OCI-LY7 (cell line): Measurements from ENCODE around the gene RPL37A. TPM values are rescaled to one million over a fixed set of nuclear protein-coding genes. Genes with fewer than 3 reads are reported as not detected.
"Not testable (repeated sequence)": the region's sequence is repeated elsewhere in the genome, so short reads cannot be mapped to it uniquely, and the experiment has no call there.

Experiments
- BruUV-seq: library from RNA; stranded (reverse); fragments of 400-500 nt; replicated peaks from 2 replicates; lab custom pipeline; 2021; lab: Mats Ljungman, UMichigan
- CTCF ChIA-PET: fragments of 300-600 bp; sonication (Branson Sonifier 250); formaldehyde crosslinking; loops from one replicate; lab custom pipeline; 2022; ENCODE audit warnings: antibody characterized with exemption; ENCODE audit not compliant: unreplicated experiment; lab: Charles Lee
- POLR2A ChIA-PET: fragments of 300-600 bp; sonication (Branson Sonifier 250); formaldehyde crosslinking; loops from one replicate; lab custom pipeline; 2022; ENCODE audit warnings: antibody characterized with exemption; lab: Charles Lee
- DNase-seq: peaks from one replicate; pipeline ENCODE4 v3.0.0-alpha.2; 2015; ENCODE audit warnings: low spot score
- H2AFZ ChIP-seq: fragments of 200-600 bp; sonication (generic), shearing (Covaris generic); 2 replicates; pipeline ENCODE4 v1.6.1; 2014; ENCODE audit warnings: mild to moderate bottlenecking, antibody characterized with exemption, low read length, moderate library complexity
- H3K27ac ChIP-seq: fragments of 200-600 bp; sonication (generic); 2 replicates; pipeline ENCODE4 v1.5.1; 2014; ENCODE audit warnings: mixed run types, low read depth, mild to moderate bottlenecking, moderate library complexity, low read length, inconsistent platforms; ENCODE audit not compliant: poor library complexity, severe bottlenecking
- H3K36me3 ChIP-seq: fragments of 200-600 bp; sonication (generic); 2 replicates; pipeline ENCODE4 v1.6.1; 2014; ENCODE audit warnings: mild to moderate bottlenecking, antibody characterized with exemption, low read length, moderate library complexity, mixed read lengths; ENCODE audit not compliant: insufficient read depth
- H3K4me1 ChIP-seq: fragments of 200-600 bp; sonication (generic); 2 replicates; pipeline ENCODE4 v1.5.1; 2014; ENCODE audit warnings: mild to moderate bottlenecking, low read length; ENCODE audit not compliant: insufficient read depth, poor library complexity, severe bottlenecking
- H3K4me2 ChIP-seq: fragments of 200-600 bp; sonication (generic); 2 replicates; pipeline ENCODE4 v1.6.1; 2014; ENCODE audit warnings: mild to moderate bottlenecking, low read length
- H3K4me3 ChIP-seq: fragments of 200-600 bp; sonication (generic); 2 replicates; pipeline ENCODE4 v1.5.1; 2014; ENCODE audit warnings: mild to moderate bottlenecking, low read depth, low read length; ENCODE audit not compliant: poor library complexity, severe bottlenecking
- H3K79me2 ChIP-seq: fragments of 200-600 bp; sonication (generic); 2 replicates; pipeline ENCODE4 v1.6.1; 2016; ENCODE audit warnings: low read depth, mild to moderate bottlenecking, low read length, moderate library complexity, mixed read lengths; ENCODE audit not compliant: insufficient read depth
- H3K9me2 ChIP-seq: fragments of 200-600 bp; sonication (generic); 2 replicates; pipeline ENCODE4 v1.6.1; 2016; ENCODE audit warnings: mild to moderate bottlenecking, low read length, mixed read lengths; ENCODE audit not compliant: insufficient read depth
- H3K9me3 ChIP-seq: fragments of 200-600 bp; sonication (generic); 2 replicates; pipeline ENCODE4 v1.6.1; 2014; ENCODE audit warnings: mild to moderate bottlenecking, mixed run types, low read length, mixed read lengths
- H4K20me1 ChIP-seq: fragments of 200-600 bp; sonication (generic); 2 replicates; pipeline ENCODE4 v1.6.1; 2014; ENCODE audit warnings: mild to moderate bottlenecking, antibody characterized with exemption, low read length, moderate library complexity, mixed read lengths; ENCODE audit not compliant: insufficient read depth
- EZH2phosphoT487 ChIP-seq: fragments of 200-600 bp; sonication (generic); IDR thresholded peaks from 2 replicates; pipeline ENCODE4 v1.6.1; 2018; ENCODE audit warnings: low read depth, borderline replicate concordance, mild to moderate bottlenecking, mixed run types, antibody characterized with exemption, low read length, moderate library complexity, mixed read lengths
- intact Hi-C: fragments of 100-400 bp; cut with micrococcal nuclease; formaldehyde crosslinking; loops from one replicate; pipeline ENCODE4 v1.10.0; 2022; ENCODE audit not compliant: unreplicated experiment
- total RNA-seq, 2 experiments: library from RNA; depleted of rRNA in 1 of 2; stranded (reverse); fragments of >200 nt in 1 of 2; shearing (Covaris generic) in 1 of 2; gene quantifications; 2 replicates each; pipeline ENCODE4 v1.2.3, GENCODE V29; 2014 to 2022
- TF ChIP-seq, protein P1 (sequence below): fragments of 200-600 bp; sonication (generic); conservative IDR thresholded peaks from 2 replicates; pipeline ENCODE4 v1.5.1; 2014; ENCODE audit warnings: mild to moderate bottlenecking, antibody characterized with exemption, low read length, moderate library complexity, mixed read lengths

RPL37A gene
- total RNA-seq, 2 experiments from 2014 or later, result 3,500 to 4,020 TPM

DNA sequence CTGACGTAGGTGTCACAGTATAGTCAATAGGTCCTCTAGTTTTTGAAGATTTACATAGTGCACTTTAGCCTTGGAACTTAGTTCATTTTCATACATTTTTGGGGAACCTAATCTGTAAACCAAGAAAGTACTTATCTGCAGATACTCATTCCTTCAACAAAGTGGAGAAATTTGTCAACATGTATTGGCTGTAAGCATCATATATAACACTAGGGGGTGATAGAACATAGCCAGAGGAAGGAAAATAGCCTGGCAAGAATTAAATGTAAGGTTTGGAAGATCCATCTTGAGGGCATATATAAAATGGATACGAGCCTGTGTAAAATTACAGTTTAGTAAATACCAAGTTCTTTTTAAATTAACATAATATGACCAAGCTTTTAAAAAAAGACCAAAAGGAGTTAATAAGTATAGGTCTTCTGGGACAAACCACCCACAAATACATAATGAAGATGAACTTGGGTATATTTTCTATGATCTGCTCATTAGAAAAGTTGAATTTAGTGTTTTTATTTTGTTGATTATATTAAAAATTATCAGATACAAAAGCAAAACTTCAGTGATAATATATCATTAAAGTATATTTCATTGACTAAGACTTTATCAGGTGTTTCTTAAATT lies 18.2 kb downstream of the RPL37A start:
- H3K4me3 ChIP-seq, result no peak overlapping the region
- intact Hi-C loops, result no loop called here
- H3K9me3 ChIP-seq, result no peaks in the 10 kb centered on the region
- TF ChIP-seq, protein P1, sequence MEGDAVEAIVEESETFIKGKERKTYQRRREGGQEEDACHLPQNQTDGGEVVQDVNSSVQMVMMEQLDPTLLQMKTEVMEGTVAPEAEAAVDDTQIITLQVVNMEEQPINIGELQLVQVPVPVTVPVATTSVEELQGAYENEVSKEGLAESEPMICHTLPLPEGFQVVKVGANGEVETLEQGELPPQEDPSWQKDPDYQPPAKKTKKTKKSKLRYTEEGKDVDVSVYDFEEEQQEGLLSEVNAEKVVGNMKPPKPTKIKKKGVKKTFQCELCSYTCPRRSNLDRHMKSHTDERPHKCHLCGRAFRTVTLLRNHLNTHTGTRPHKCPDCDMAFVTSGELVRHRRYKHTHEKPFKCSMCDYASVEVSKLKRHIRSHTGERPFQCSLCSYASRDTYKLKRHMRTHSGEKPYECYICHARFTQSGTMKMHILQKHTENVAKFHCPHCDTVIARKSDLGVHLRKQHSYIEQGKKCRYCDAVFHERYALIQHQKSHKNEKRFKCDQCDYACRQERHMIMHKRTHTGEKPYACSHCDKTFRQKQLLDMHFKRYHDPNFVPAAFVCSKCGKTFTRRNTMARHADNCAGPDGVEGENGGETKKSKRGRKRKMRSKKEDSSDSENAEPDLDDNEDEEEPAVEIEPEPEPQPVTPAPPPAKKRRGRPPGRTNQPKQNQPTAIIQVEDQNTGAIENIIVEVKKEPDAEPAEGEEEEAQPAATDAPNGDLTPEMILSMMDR, result peak; percentile 91
- TF ChIP-seq EZH2phosphoT487, result no peak
- peaks cover 13% of the 10 kb centered on the region; the same call in 1 of the 2 replicates for H3K36me3 ChIP-seq
- ChIA-PET CTCF (interaction anchor here (1.1 kb wide), 1 partner anchor 149 kb away, joined by 4 read pairs; no protein-coding TSS in a partner anchor), POLR2A (interaction anchor here (1.2 to 1.7 kb wide), 3 partner anchors 146 to 150 kb away, joined by 3 to 9 read pairs (median 3); no protein-coding TSS in a partner anchor)
- no TSS peak for BruUV-seq
- H4K20me1 ChIP-seq, result no peaks in the 10 kb centered on the region
- H3K4me1 ChIP-seq, result no peaks in the 10 kb centered on the region
- no peaks in the 10 kb centered on the region for H3K79me2 ChIP-seq
- no peak overlapping the region for H2AFZ ChIP-seq
- H3K27ac ChIP-seq, result no peak overlapping the region
- H3K4me2 ChIP-seq, result no peak overlapping the region
- DNase-seq, result peak; percentile 40
- H3K9me2 ChIP-seq, result no peaks in the 10 kb centered on the region

- ChIA-PET CTCF (interaction anchor here (0.6 to 1.4 kb wide), 4 partner anchors 9 to 1239 kb away, joined by 3 to 6 read pairs (median 4); no protein-coding TSS in a partner anchor), POLR2A (interaction anchor here (1.2 to 1.7 kb wide), 3 partner anchors 145 to 150 kb away, joined by 3 to 9 read pairs (median 3); no protein-coding TSS in a partner anchor)
- no peak overlapping the region for H3K27ac ChIP-seq
- peaks cover 10% of the 10 kb centered on the region; the same call in 1 of the 2 replicates for H3K36me3 ChIP-seq
- H3K4me2 ChIP-seq, result no peak overlapping the region
- no peak for TF ChIP-seq EZH2phosphoT487
- no peaks in the 10 kb centered on the region for H3K9me2 ChIP-seq
- H3K79me2 ChIP-seq, result no peaks in the 10 kb centered on the region
- H3K4me1 ChIP-seq, result no peaks in the 10 kb centered on the region
- DNase-seq, result no peak
- intact Hi-C loops, result no loop called here
- no peaks in the 10 kb centered on the region for H4K20me1 ChIP-seq
- H2AFZ ChIP-seq, result no peak overlapping the region
- no TSS peak for BruUV-seq
- H3K9me3 ChIP-seq, result no peaks in the 10 kb centered on the region
- H3K4me3 ChIP-seq, result no peak overlapping the region
These were observed 19.0 kb downstream of the RPL37A start for GRCh38 chr2:216517447-216518225.

DNA sequence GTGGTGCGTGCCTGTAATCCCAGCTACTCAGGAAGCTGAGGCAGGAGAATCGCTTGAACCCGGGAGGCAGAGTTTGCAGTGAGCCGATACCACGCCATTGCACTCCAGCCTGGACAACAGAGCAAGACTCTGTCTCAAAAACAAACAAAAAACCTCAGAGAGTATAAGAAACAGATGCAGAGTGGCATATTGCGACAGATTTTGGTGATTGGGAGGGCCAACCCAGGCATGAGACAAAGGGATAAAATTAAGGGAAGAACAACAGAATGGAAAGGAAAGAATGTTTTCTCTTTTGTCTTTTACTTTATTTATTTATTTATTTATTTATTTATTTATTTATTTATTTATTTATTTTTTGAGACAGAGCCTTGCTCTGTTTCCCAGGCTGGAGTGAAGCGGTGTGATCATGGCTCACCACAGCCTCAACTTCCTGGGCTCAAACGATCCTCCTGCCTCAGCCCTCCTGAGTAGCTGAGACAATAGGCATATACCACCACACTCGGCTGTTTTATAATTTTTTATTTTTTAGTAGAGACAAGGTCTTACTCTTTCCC lies 20.0 kb downstream of the RPL37A start:
- H2AFZ ChIP-seq, H3K4me3 ChIP-seq, BruUV-seq, DNase-seq, H3K9me3 ChIP-seq, H3K36me3 ChIP-seq, H3K4me1 ChIP-seq, H3K79me2 ChIP-seq, H4K20me1 ChIP-seq, H3K9me2 ChIP-seq, H3K4me2 ChIP-seq, H3K27ac ChIP-seq: not testable (repeated sequence)
- intact Hi-C loops, result loop anchor here (1.0 kb wide), 1 partner anchor 148 kb away; no protein-coding TSS in a partner anchor
- ChIA-PET POLR2A (interaction anchor here (0.6 kb wide), 1 partner anchor 21 kb away, joined by 4 read pairs; the partner anchor contains the start of gene RPL37A), CTCF (interaction anchor here (0.7 to 1.4 kb wide), 2 partner anchors 8 to 148 kb away, joined by 3 to 6 read pairs; no protein-coding TSS in a partner anchor)
